HG03159 (cell line): ENCODE measurements around the gene GADL1.

Source experiments
- ATAC-seq: cut with Tn5 transposase; IDR thresholded peaks from one replicate; pipeline ENCODE4 v1.9.1; 2021; ENCODE audit warnings: mild to moderate bottlenecking, moderate library complexity; ENCODE audit not compliant: unreplicated experiment

GADL1 gene

DNA sequence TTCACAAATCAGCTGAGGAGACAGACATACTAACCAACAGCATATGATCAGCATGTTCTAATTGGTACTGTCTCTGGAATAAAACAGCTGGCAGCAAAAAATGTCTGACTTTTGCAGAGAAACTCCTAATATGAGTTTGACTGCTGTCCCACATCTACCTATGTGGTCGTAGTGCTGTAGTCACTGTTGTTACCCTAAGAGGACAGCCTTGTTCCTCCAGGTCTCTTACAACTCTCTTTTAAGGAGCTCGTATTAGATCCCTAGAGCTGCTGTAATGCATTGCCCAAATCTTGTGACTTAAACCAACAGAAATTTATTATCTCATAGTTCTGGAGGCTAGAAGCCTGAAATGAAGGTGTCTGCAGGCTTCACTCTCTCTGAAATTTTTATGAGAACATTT is 195.9 kb downstream of the GADL1 start:
- ATAC-seq, result no peak

DNA sequence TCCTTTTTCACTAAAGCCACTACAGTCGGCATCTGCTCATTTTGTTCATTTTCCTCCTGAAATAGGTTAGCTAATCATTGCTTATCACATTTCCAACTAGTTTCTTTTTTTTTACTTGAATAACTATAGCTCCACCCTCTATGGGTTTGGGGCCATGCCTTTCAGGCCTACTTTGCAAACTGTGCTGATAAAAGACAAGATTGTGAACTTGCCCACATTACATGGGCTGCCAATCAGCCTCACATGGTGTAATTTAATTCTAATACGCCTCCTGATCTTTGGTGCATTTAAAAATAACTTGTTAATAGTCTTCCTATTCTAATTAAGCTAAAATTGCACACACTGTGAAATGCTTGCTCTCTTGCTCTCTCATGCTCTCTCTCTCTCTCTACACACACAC is 197.6 kb downstream of the GADL1 start:
- ATAC-seq, result no peak

DNA sequence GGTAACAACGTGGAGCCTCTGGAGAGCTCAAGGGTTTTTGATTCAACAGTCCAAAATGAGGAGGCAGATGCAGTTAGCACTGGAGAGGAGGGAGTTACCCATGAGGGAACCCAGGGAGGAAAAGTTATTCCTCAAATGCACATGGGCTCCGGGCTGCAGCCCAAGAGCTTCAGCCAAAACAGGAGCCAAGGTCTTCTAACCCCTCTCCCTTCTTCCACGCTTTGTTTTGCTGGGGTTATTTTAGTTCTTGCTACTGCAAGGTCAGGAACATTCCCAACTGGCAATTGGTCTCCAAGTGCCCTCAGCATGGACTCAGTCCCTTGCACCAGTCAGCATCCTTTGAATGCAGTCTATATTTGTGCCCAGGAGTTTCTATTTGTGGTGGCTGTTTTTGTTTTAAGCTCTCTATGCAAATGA is 198.1 kb downstream of the GADL1 start:
- no peak for ATAC-seq

DNA sequence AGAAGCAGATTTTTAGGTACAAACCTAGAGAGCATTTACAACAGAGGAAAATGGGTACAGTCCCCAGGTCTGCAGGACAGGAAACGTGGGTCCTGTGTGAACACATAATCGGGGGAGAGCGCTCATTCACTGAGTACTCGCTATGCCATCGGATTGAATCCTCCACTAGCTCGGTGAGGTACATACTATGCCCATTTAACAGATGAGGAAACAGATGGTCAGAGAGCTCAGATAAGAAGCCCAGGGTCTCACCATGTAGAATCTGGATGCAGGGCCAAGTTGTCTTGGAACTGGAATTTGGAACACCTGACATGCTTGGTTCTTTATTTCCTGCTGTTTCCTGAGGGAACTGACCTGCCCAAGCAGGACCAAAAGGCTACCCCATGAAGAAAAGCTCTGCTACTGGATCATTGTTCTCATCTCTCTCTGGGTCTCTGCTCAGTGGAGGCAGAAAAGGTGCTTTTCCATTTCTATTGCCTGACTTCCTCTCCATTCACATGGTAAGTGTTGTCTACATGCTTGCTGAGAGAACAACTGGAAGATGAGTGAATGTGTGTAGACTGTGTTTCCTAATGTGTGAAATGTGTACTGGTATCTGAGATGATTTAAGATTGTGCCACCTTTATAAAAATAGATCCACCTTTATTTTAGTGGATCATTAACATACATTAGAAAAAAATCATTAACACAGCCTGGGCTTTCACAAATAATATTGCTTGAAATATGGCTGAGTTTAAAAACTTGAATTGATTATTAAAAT is 199.0 kb downstream of the GADL1 start:
- no peak for ATAC-seq

DNA sequence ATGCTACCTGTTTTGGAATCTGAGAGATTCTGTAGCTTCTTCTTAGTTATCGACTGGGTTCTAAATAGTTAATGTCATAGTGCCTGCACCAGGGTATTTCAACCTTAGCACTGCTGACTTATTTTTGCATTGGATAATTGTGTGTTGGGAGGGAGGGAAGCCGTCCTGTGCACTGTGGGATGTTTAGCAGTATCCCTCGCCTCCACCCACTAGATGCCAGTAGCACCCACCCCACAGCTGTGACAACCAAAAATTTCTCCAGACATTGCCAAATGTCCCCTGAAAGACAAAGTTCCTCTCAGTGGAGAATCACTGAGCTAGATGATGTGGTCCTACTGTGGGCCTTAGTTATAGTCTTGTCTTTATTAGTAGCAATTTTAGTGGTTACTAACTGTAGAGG is 199.8 kb downstream of the GADL1 start:
- ATAC-seq, result no peak

DNA sequence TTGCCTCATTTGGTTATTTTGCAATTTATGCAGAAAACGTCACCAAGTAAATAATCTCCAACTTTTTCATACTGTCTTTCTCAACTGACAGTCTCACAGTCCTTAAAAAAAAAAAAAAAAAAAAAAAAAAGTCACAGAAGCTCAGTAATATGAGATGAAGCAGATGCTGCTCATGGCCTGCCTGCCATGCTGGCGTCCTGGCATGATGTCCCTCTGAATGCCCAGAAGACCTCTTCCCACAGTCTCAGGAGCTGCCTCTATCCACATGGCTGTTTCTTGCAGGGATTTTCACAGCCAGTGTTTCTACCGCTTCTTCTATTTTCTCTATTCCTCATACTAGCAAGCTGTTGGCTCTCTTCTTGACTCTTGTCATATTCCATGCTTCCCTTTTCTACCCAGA is 200.3 kb downstream of the GADL1 start:
- no peak for ATAC-seq

DNA sequence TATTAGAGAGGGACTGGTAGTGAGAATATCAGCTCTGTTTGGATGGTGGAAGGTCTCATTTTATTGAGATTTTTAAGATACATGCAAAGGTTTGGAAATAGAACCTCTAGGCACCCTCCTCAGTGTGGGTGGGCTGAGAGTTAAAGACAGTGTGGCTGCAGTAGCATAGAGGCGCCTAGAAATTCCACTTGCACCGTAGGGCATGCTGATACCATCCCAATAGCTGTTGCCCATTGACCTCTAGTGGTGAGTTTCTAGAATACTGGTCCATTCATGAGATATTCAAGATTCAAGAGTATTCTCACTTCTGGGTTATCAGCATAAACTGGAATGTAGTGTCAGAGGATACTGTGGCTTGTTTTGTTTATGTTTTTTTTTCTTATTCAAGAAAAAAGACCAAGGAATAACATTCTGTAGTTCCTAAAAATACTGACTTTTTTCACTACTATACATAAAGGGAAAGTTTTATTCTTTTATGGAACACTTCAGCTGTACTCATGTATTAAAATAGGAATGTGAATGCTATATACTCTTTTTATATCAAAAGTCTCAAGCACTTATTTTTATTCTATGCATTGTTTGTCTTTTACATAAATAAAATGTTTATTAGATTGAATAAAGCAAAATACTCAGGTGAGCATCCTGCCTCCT is 200.9 kb downstream of the GADL1 start:
- ATAC-seq, result peak; percentile 97

DNA sequence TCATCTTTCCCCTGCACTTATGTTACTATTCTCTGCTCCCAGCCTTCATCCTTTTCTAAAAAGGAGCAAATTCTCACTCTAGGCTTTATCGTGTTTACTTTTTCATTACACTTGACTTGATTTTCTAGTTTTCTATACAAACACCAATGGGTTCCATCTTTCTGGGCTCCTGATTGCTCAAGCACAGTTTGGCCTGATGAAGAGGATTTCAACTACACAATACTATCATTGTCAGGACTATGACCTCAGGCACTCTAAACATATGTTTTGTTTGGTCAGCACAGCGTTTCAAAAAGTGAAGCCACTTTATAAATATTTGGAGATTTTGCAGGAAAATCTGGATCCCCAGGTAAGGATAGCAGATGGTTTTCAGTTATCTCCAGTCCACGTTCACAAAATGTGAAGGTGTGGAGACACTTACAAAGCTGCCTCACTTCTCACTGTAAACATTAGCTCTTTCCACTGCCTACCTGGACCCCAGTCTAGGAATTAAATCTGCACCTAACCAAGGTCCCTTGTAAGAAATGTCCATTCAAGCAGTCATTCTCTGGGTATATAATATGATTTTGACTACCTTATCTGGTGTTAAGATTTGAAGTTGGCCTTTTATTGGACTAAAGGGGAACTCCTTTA is 201.8 kb downstream of the GADL1 start:
- no peak for ATAC-seq

DNA sequence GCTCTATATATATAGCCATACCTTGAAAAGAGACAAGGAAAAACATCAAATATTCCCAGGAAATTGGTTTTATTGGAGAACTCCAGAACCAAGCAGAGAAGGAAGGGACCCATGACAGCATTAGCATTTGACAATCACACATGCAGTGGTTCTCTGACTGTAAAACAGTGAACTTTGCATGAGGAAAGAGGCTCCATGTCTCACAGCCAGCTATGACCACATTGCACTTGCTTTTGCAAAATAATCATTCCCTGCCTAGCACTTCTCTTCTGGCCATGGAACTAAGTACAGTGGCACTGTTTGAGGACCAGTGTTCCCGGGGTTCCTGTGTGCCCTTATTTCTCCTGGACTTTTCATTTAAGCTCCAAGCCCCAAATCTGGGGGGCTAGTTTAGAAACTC is 202.5 kb downstream of the GADL1 start:
- no peak for ATAC-seq

DNA sequence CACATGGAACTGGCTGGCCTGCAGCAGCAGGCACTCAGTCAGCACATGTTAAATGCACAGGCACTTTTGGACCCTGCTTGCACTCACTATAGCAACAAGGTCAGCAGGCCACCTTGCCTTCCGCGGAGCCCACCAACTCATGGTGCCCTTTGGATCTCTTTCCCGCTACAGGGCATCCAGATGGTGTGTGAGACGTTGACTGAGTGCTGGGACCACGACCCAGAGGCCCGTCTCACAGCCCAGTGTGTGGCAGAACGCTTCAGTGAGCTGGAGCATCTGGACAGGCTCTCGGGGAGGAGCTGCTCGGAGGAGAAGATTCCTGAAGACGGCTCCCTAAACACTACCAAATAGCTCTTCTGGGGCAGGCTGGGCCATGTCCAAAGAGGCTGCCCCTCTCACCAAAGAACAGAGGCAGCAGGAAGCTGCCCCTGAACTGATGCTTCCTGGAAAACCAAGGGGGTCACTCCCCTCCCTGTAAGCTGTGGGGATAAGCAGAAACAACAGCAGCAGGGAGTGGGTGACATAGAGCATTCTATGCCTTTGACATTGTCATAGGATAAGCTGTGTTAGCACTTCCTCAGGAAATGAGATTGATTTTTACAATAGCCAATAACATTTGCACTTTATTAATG is 203.1 kb downstream of the GADL1 start:
- no peak for ATAC-seq

DNA sequence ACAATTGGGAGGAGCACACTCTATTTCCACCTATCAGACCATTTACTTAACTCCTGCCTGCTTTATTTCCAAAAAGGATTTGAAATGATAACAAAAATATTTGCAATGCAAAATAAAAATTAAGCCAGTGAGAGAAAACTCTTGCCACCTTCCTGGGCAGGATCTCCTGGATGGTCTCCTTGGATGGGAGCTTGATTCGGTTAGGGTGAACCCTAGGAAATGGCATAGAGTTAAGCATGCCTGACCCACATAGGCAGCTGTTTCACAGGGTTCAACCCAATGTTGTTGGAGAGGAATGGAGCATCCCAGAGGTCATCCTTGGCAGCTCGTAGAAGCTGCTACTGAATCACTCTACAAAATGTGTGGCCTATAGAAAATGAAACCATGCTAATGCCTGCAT is 204.3 kb downstream of the GADL1 start:
- ATAC-seq, result no peak

DNA sequence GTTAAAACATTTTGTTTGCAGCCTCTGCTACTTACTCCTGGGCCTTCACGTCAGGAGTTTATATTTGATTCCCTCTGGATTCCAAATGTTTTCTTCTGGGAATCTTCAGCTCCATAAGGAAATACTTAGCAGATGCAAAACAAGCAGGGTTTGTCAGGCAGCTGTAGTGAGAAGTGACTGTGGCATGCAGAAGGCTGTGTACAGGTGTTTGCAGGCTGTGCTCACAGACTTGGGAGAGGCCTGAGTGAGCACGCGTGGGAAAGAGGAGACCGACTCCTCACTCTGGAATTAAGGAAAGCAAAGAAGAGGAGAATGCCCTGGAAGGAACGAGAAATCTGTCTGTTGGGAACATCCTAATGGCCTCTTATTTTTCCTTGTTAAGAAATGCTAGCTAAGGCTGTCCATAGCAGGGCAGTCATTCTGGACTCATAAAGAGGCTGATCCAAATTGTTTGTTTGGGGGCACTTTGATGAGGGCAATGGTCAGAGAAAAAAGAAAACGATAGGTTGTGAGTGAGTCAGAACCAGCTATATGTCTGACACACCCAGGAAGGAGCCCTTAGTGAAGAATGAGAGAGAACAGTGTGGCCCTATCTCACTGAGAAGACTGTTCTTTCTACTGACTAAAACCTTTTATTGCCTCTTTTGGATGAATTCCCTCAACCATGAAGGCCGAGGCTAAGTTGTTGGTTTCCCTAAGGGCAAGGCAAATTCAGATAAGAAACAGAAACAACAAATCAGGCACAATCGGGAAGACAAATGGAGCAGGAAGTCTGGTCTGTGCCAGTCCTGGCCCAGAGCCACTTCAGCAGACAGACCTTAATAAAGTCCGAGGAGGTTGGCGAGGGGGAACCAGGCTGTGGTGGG is 205.5 kb downstream of the GADL1 start:
- ATAC-seq, result no peak

DNA sequence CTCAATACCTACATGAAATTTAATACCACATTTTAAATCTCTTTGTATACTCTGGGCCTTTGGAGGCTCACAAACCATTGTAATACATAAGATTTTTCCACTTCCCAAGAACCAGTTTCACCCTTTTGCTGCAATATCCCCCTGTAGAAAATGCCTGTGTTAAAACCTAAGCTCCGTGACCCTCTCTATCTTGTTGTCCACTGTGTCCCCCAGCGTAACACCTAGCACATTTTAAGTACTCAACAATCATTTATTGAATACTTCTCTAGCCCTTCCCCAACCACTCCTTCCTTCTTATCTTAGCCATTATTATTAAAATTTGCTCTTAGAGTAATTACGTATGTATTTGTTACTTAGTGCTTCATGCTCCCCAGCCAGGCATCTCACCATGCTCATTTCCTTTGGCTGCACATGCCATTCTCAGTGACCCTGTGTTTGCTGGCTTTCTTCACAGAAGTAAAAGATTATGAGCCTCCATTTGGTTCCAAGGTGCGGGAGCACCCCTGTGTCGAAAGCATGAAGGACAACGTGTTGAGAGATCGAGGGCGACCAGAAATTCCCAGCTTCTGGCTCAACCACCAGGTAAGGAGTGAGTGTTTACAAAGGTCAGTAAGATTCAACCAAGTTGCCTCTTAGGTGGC is 206.4 kb downstream of the GADL1 start:
- ATAC-seq, result no peak

DNA sequence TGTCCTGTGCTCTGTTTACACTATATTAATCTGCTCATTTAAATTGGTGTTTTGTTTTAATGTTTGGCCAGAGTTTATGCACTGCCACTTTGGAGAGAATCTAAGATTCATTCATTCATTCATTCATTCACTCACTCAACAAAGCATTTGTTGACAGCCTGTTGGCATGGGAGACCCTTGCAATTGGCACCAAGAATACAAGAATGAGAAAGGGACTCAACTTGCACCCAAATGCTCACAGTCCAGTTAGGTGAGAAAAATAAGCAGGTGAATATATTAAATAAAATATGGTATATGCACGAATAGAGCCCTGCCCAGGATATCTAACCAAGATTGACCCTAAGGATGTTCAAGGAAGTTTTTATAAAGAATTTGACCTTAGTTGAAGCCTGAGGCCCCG is 207.7 kb downstream of the GADL1 start:
- no peak for ATAC-seq

DNA sequence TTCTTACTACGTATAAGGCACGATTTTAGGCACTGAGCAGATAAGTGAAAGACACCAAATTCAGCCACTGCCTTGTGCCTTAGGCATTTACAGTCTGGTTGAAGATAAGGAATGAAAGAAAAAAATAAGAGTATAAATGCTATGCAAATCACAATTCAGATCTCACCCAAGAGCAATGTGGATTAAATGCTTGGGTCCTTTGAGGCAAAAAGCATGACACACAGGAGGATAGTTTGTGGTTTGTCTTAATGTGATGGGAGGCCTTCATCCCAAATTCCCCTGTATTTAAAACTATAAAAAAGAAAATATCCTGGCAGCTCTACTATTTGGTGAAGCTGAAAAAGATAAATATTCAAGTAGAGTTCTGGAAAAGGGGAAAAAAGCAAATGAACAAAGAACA is 208.3 kb downstream of the GADL1 start:
- no peak for ATAC-seq

DNA sequence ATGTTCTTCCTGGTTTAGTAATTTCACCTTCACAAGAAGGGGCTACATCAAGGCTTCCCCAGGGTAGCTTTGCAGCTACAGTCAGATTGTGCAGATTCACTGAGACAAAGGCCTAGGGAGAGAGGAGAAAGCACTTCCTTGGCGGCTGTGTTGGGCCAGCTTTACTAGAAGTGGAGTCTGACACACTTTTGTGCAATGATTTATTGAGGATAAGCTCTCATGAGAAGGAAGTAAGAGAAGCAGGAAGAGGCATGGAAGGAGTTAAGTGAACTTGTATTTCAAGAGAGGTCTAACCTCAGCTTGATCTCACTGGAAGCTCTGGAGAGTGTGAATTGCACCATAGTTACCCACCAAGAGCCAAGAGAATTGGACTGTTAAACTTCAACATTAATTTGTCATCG is 209.2 kb downstream of the GADL1 start:
- ATAC-seq, result no peak

DNA sequence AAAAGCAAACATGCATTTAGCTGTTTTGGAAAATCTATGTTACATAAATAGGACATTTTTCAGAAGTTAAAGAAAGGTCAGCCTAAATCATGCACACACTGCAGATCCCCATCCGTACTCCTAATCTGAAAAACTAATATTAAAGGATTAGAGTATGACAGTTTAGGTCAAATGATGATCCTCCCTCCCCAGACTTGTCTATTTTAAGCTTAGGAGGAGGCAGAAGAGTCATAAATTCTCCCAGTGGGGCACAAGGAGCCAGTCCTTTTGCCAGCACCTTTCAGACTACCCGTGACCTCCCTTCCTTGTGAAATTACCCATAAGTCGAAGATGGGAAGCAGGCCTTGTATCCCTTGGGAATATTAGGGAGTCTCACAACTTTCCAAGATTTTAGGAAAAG is 210.1 kb downstream of the GADL1 start:
- ATAC-seq, result no peak

DNA sequence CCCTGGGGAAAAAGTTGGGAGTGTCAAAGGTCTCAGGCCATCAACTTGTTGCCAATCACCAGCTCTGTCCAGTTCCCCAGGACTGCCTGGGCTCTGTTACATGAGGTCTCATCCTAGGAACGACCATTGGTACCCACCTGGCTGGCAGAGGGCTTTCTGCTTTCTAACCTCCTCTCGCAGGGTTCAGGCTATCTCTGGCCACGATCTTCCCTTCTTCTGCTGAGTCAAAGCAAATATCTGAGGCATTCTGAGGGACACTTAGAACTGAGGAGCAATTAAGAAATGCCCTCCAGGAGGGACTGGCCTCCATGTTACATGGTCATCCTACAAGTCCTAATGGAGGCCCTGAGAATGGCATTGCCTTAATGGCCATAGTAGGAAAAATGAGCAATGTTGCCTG is 210.7 kb downstream of the GADL1 start:
- ATAC-seq, result no peak

DNA sequence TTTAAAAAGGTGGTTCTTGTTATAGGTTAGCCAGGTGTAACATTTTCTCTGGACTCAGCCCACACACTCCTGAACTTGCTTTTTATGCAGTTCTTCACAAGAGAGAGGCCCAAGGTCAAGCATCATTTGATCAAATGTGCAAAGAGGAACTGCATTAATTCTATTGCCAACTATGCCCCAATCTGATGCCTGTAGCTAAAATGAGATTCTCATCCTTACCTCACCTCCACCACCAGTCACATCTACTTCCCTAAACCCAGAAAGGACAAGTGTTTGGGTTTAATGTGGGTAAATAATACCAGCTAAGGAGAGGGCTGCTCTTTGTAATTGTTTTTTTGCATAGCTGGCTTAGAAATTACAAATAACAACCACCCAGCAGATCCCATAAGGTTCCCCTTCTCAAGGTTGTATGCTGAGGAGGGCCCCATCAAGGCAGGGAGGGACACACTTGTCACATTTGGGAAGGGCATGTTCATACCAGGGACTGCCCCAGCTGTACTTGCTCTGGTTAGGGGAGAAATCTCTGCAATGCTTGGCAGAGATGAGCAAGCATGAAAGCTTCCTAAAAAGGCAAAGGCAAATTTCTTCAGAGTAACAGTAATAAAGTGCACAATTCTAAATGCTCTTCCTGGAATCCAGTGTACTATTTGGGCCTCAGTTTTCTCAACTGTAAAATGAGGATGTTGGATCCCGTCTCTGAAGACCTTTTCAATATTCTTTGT is 211.9 kb downstream of the GADL1 start:
- no peak for ATAC-seq
